H1 (cell line): ENCODE results near the gene GRID1.

Experiments used
- EP300 ChIP-seq, 2 experiments: IDR thresholded peaks; 1 replicate in 1 of 2; 2 replicates in 1 of 2; pipeline ENCODE4 v1.6.1; 2011 to 2012; ENCODE audit warnings: low read depth in 2 of 2, low read length in 2 of 2, mild to moderate bottlenecking in 2 of 2, borderline replicate concordance in 1 of 2, inconsistent platforms in 1 of 2, moderate library complexity in 1 of 2
- EZH2 ChIP-seq: fragments of 200-600 bp; sonication (generic); IDR thresholded peaks from 2 replicates; pipeline ENCODE4 v1.7.1; 2012; ENCODE audit warnings: low read depth, mild to moderate bottlenecking, moderate library complexity, low read length, inconsistent platforms; ENCODE audit not compliant: severe bottlenecking
- MAX ChIP-seq: IDR thresholded peaks from 2 replicates; pipeline ENCODE4 v1.6.1; 2012; ENCODE audit warnings: inconsistent platforms
- POLR2AphosphoS5 ChIP-seq: IDR thresholded peaks from 2 replicates; pipeline ENCODE4 v1.6.1; 2011; ENCODE audit warnings: low read depth, low read length
- RAD21 ChIP-seq, 2 experiments: IDR thresholded peaks in 1 of 2; conservative IDR thresholded peaks in 1 of 2; 2 replicates each; pipeline ENCODE4 v1.6.1; 2011; ENCODE audit warnings: low read depth in 2 of 2, low read length in 2 of 2, improper control_type of control experiment in 1 of 2, inconsistent platforms in 1 of 2, mild to moderate bottlenecking in 1 of 2, moderate library complexity in 1 of 2
- SP2 ChIP-seq: IDR thresholded peaks from 2 replicates; pipeline ENCODE4 v1.6.1; 2012; ENCODE audit warnings: mild to moderate bottlenecking, low read length, inconsistent platforms
- TEAD4 ChIP-seq: IDR thresholded peaks from 2 replicates; pipeline ENCODE4 v1.6.1; 2012; ENCODE audit warnings: low read depth, low read length, inconsistent platforms, mixed read lengths

- TF ChIP-seq MAX (0 out of 2 replicates have a peak, but pooled peaks have one; percentile 26), SP2 (no peak), POLR2AphosphoS5 (no peak), RAD21 (IDR thresholded peaks at IDR 0.05 in 1 of 2, conservative IDR thresholded peaks at IDR 0.05 in 1 of 2; ENCODE audit: low read depth in 2 of 2, low read length in 2 of 2) (no peak), EP300 (IDR thresholded peaks at IDR 0.05; ENCODE audit: borderline replicate concordance in 1 of 2, low read depth in 2 of 2, low read length in 2 of 2) (no peak), EZH2 (peak; percentile 14), TEAD4 (no peak)
Observed at GRCh38 chr10:86402283-86402941, 35.8 kb upstream of the GRID1 start.
